NOMO-1 treated with DMSO at 0.1 percent for 48 hours (cell line): ENCODE measurements around the gene KNSTRN.

Experiments
- DNase-seq: peaks from one replicate; lab custom pipeline; 2025; ENCODE audit not compliant: unreplicated experiment; lab: John Stamatoyannopoulos, UW

Gene KNSTRN

GRCh38 chr15:40365016-40365415, 17.5 kb upstream of the KNSTRN start:
- DNase-seq, result no peak

- no peak for DNase-seq
Observed at GRCh38 chr15:40365624-40366456, 16.7 kb upstream of the KNSTRN start.

GRCh38 chr15:40366457-40367370, 15.8 kb upstream of the KNSTRN start:
- DNase-seq, result no peak

- no peak for DNase-seq
Observed at GRCh38 chr15:40367371-40367685, 15.2 kb upstream of the KNSTRN start.

- peak; percentile 95 for DNase-seq
Observed at GRCh38 chr15:40367686-40368611, 14.6 kb upstream of the KNSTRN start.

- no peak for DNase-seq
Observed at GRCh38 chr15:40368719-40369473, 13.6 kb upstream of the KNSTRN start.

- no peak for DNase-seq
Observed at GRCh38 chr15:40369474-40369869, 13.0 kb upstream of the KNSTRN start.

- DNase-seq, result no peak
Observed at GRCh38 chr15:40369971-40370370, 12.6 kb upstream of the KNSTRN start.

GRCh38 chr15:40372981-40373380, 9.5 kb upstream of the KNSTRN start:
- no peak for DNase-seq

GRCh38 chr15:40377606-40378005, 4.9 kb upstream of the KNSTRN start:
- DNase-seq, result no peak

- DNase-seq, result no peak
Observed at GRCh38 chr15:40379374-40379773, 3.1 kb upstream of the KNSTRN start.

- no peak for DNase-seq
Observed at GRCh38 chr15:40379853-40380252, 2.7 kb upstream of the KNSTRN start.

GRCh38 chr15:40380636-40381035, 1.9 kb upstream of the KNSTRN start:
- DNase-seq, result no peak

GRCh38 chr15:40381818-40382529, 547 bp upstream of the KNSTRN start:
- DNase-seq, result no peak

GRCh38 chr15:40386480-40386879, 4.0 kb downstream of the KNSTRN start:
- DNase-seq, result no peak

GRCh38 chr15:40388941-40389823, 6.7 kb downstream of the KNSTRN start:
- DNase-seq, result peak; percentile 96

GRCh38 chr15:40389824-40390595, 7.5 kb downstream of the KNSTRN start:
- DNase-seq, result no peak
